GM12878 (cell line): ENCODE results near the gene DCAF4. TPM values are rescaled to one million over a fixed set of nuclear protein-coding genes. Genes with fewer than 3 reads are reported as not detected.

ENCODE experiments used
- ASH2L ChIP-seq: fragments of 300-600, 200-600 bp; sonication (generic); IDR thresholded peaks from 2 replicates; pipeline ENCODE4 v1.6.1; 2017; ENCODE audit warnings: low read depth, mild to moderate bottlenecking, borderline replicate concordance
- CUX1 ChIP-seq: IDR thresholded peaks from 2 replicates; pipeline ENCODE4 v1.6.1; 2012; ENCODE audit warnings: improper control_type of control experiment, low read depth, low read length; ENCODE audit not compliant: insufficient replicate concordance
- HCFC1 ChIP-seq: fragments of 150-350 bp; IDR thresholded peaks from 2 replicates; pipeline ENCODE4 v1.6.1; 2014; ENCODE audit warnings: low read length
- IRF5 ChIP-seq: fragments of 450-650 bp; IDR thresholded peaks from 2 replicates; pipeline ENCODE4 v1.6.1; 2017; ENCODE audit warnings: borderline replicate concordance
- MTA3 ChIP-seq: IDR thresholded peaks from 2 replicates; pipeline ENCODE4 v1.6.1; 2012; ENCODE audit warnings: low read length, inconsistent platforms, borderline replicate concordance
- MYC ChIP-seq: IDR thresholded peaks from 2 replicates; pipeline ENCODE4 v1.6.1; 2011; ENCODE audit warnings: mild to moderate bottlenecking, low read length, moderate library complexity, inconsistent platforms; ENCODE audit not compliant: insufficient read depth, insufficient replicate concordance, insufficient read length, severe bottlenecking
- POLR2A ChIP-seq: IDR thresholded peaks from 2 replicates; pipeline ENCODE4 v1.6.1; 2011; ENCODE audit warnings: low read depth, mild to moderate bottlenecking, low read length
- POU2F2 ChIP-seq: IDR thresholded peaks from 3 replicates; pipeline ENCODE4 v1.6.1; 2011; ENCODE audit warnings: low read depth, mild to moderate bottlenecking, low read length, borderline replicate concordance
- PRDM15 ChIP-seq: fragments of 450-650 bp; formaldehyde crosslinking; IDR thresholded peaks from 2 replicates; pipeline ENCODE4 v1.4.0; 2020; ENCODE audit warnings: mild to moderate bottlenecking, moderate library complexity
- SUPT20H ChIP-seq: IDR thresholded peaks from 2 replicates; pipeline ENCODE4 v1.6.1; 2011; ENCODE audit warnings: low read depth, mild to moderate bottlenecking, low read length, moderate library complexity, borderline replicate concordance; ENCODE audit not compliant: control insufficient read depth
- TARDBP ChIP-seq: IDR thresholded peaks from 2 replicates; pipeline ENCODE4 v1.6.1; 2016; ENCODE audit warnings: borderline replicate concordance
- ZNF24 ChIP-seq: fragments of 450-650 bp; IDR thresholded peaks from 2 replicates; pipeline ENCODE4 v1.6.1; 2017; ENCODE audit warnings: antibody characterized with exemption, mild to moderate bottlenecking
- polyA plus RNA-seq, 11 experiments: library from polyadenylated mRNA; depleted of rRNA in 4 of 11; unstranded in 6 of 11; stranded (reverse) in 5 of 11; fragments of >200 nt; fragmentation: Nextera tagmentation in 4 of 11; fragmentation: Illumina TruSeq in 1 of 11; extraction: Ambion mirVana in 4 of 11; extraction: Trizol in 1 of 11; gene quantifications; 1 replicate in 1 of 11; 2 replicates in 10 of 11; pipeline versions ENCODE4 v1.2.1 to v1.2.3, GENCODE V29; 2011 to 2016; ENCODE audit warnings: inconsistent platforms in 2 of 11, missing spikeins in 2 of 11, low read depth in 1 of 11
- total RNA-seq, 4 experiments: library from RNA; depleted of rRNA in 3 of 4; stranded (reverse); fragments of >200 nt in 3 of 4; fragmentation: Illumina TruSeq in 1 of 4; extraction: Trizol in 1 of 4; gene quantifications; 2 replicates each; pipeline versions ENCODE4 v1.2.1 to v1.2.3, GENCODE V29; 2013 to 2021

Gene DCAF4
- total and polyA plus RNA-seq, 10 of the 15 experiments (the other 5 are each of a cell fraction or from before 2014, with no cell fraction given): 2.6 to 51.1 (median 21.0) TPM

- TF ChIP-seq PRDM15 (CRISPR knock-in tag): no peak
- no peak for TF ChIP-seq MYC
- TF ChIP-seq HCFC1: no peak
- TF ChIP-seq IRF5: no peak
- no peak for TF ChIP-seq ASH2L
- no peak for TF ChIP-seq SUPT20H
- no peak for TF ChIP-seq TARDBP
- TF ChIP-seq CUX1: no peak
- TF ChIP-seq MTA3: no peak
- TF ChIP-seq POU2F2: no peak
- peak; percentile 24; the same call in 1 of the 2 replicates for TF ChIP-seq POLR2A
- TF ChIP-seq ZNF24: no peak
These were observed 411 bp upstream of the DCAF4 start (continued) for GRCh38 chr14:72925815-72926291.
